Hematopoietic multipotent progenitor cell treated with erythropoietin and hydrocortisone succinate and interleukin-3 and kit ligand, for 4 days (in vitro differentiated cells): Measurements from ENCODE around the gene SETBP1.

Source experiments
- DNase-seq: peaks from one replicate; pipeline ENCODE4 v3.0.0-alpha.2; 2015

SETBP1 gene

GRCh38 chr18:44821924-44822323 lies 141.2 kb downstream of the SETBP1 start:
- no peak for DNase-seq

GRCh38 chr18:44823286-44823685 lies 142.6 kb downstream of the SETBP1 start:
- DNase-seq: no peak

- no peak for DNase-seq
These were observed 143.1 kb downstream of the SETBP1 start for GRCh38 chr18:44823782-44824181.

GRCh38 chr18:44824884-44825283 lies 144.2 kb downstream of the SETBP1 start:
- no peak for DNase-seq

GRCh38 chr18:44826418-44827259 lies 146.0 kb downstream of the SETBP1 start:
- DNase-seq: peak; percentile 20

GRCh38 chr18:44828080-44828479 lies 147.4 kb downstream of the SETBP1 start:
- no peak for DNase-seq

- DNase-seq: no peak
These were observed 149.9 kb downstream of the SETBP1 start for GRCh38 chr18:44830581-44830980.

GRCh38 chr18:44833786-44834185 lies 153.1 kb downstream of the SETBP1 start:
- no peak for DNase-seq

- no peak for DNase-seq
These were observed 154.3 kb downstream of the SETBP1 start for GRCh38 chr18:44834867-44835469.

- no peak for DNase-seq
These were observed 155.0 kb downstream of the SETBP1 start for GRCh38 chr18:44835703-44836102.

- DNase-seq: no peak
These were observed 155.6 kb downstream of the SETBP1 start for GRCh38 chr18:44836263-44836662.

GRCh38 chr18:44837482-44838180 lies 156.9 kb downstream of the SETBP1 start:
- no peak for DNase-seq

GRCh38 chr18:44838971-44839666 lies 158.4 kb downstream of the SETBP1 start:
- peak; percentile 92 for DNase-seq

GRCh38 chr18:44840058-44840790 lies 159.5 kb downstream of the SETBP1 start:
- no peak for DNase-seq

GRCh38 chr18:44841221-44841620 lies 160.5 kb downstream of the SETBP1 start:
- DNase-seq: no peak

GRCh38 chr18:44841752-44842587 lies 161.3 kb downstream of the SETBP1 start:
- peak; percentile 17 for DNase-seq

- DNase-seq: no peak
These were observed 162.1 kb downstream of the SETBP1 start for GRCh38 chr18:44842588-44843412.

- no peak for DNase-seq
These were observed 163.8 kb downstream of the SETBP1 start for GRCh38 chr18:44844486-44844885.

- DNase-seq: no peak
These were observed 165.8 kb downstream of the SETBP1 start for GRCh38 chr18:44846450-44846849.

- DNase-seq: no peak
These were observed 168.1 kb downstream of the SETBP1 start for GRCh38 chr18:44848644-44849335.
